Stomach (tissue), 9 donors: ENCODE results near the gene GJA8. TPM values are rescaled to one million over a fixed set of nuclear protein-coding genes. Genes with fewer than 3 reads are reported as not detected.

Experiments used
- DNase-seq, 2 donors: peaks; one replicate each; pipeline versions ENCODE4 v3.0.0 to v3.0.0-alpha.2; 2013 to 2019
- H3K27ac ChIP-seq, 5 donors: fragments of 200-600 bp in 4 of 5; sonication (generic) in 4 of 5; one replicate each; pipeline ENCODE4 v1.5.1; 2013 to 2019; ENCODE audit warnings: mild to moderate bottlenecking in 1 of 5, moderate library complexity in 1 of 5
- H3K27me3 ChIP-seq, 3 donors: fragments of 200-600 bp; sonication (generic); one replicate each; pipeline ENCODE4 v1.5.1; 2017 to 2019; ENCODE audit warnings: mixed run types in 1 of 3
- H3K36me3 ChIP-seq, 4 donors: fragments of 200-600 bp; sonication (generic); 1 replicate in 3 of 4; 2 replicates in 1 of 4; pipeline ENCODE4 v1.5.1; 2016 to 2019
- H3K4me1 ChIP-seq, 4 donors: fragments of 200-600 bp; sonication (generic); one replicate each; pipeline ENCODE4 v1.5.1; 2016 to 2019
- H3K4me3 ChIP-seq, 4 donors: fragments of 200-600 bp; sonication (generic) in 3 of 4; one replicate each; pipeline ENCODE4 v1.5.1; 2016 to 2019; ENCODE audit warnings: mild to moderate bottlenecking in 1 of 4
- H3K9me3 ChIP-seq, 4 donors: fragments of 200-600 bp; sonication (generic); one replicate each; pipeline ENCODE4 v1.5.1; 2016 to 2019
- EP300 ChIP-seq: sonication (generic); formaldehyde crosslinking; IDR thresholded peaks from one replicate; pipeline ENCODE4 v1.6.1; 2017; ENCODE audit warnings: antibody characterized with exemption
- POLR2A ChIP-seq, 4 donors: fragments of 450-650 bp; IDR thresholded peaks; one replicate each; pipeline ENCODE4 v1.6.1; 2016; ENCODE audit warnings: antibody characterized with exemption in 4 of 4, control low read depth in 2 of 4, mild to moderate bottlenecking in 1 of 4, moderate library complexity in 1 of 4
- POLR2AphosphoS5 ChIP-seq, 3 donors: sonication (generic); formaldehyde crosslinking; IDR thresholded peaks; one replicate each; pipeline ENCODE4 v1.6.1; 2016; ENCODE audit warnings: antibody characterized with exemption in 3 of 3
- WGBS, 5 donors: extraction: QIAGEN DNeasy Blood & Tissue Kit in 3 of 5; methylation state at CpG; one replicate each; pipeline versions ENCODE4 v1.1.5 to v1.1.7; 2013 to 2018; 5-methylcytosine and 5-hydroxymethylcytosine counted together
- intact Hi-C: fragments of 100-400 bp; cut with DNase I; formaldehyde crosslinking; loops from one replicate; pipeline ENCODE4 v1.15.1; 2023; ENCODE audit warnings: low total_unique reads
- polyA plus RNA-seq, 3 donors: library from polyadenylated mRNA; stranded (reverse); fragments of 200-250 nt; gene quantifications; one replicate each; pipeline ENCODE4 v1.2.3, GENCODE V29; 2013
- total RNA-seq, 5 donors: library from RNA; depleted of rRNA; stranded (reverse); fragments of >200 nt; gene quantifications; one replicate each; pipeline versions ENCODE4 v1.1.0 to v1.2.3, GENCODE V29; 2014 to 2016
- TF ChIP-seq, protein P1 (sequence below), 7 experiments: fragments of 450-650 bp in 4 of 7; fragments of 200-600 bp in 3 of 7; sonication (generic) in 3 of 7; IDR thresholded peaks; one replicate each; pipeline ENCODE4 v1.5.1; 2016 to 2019; ENCODE audit warnings: antibody characterized with exemption in 7 of 7, control low read depth in 2 of 7, mild to moderate bottlenecking in 1 of 7
- donor health status: healthy with polysubstance abuse.
- donor health status: Bipolar disorder and iron deficiency.
- donor health status: healthy.

GJA8 gene
- total and polyA plus RNA-seq, 8 donors = not detected

DNA sequence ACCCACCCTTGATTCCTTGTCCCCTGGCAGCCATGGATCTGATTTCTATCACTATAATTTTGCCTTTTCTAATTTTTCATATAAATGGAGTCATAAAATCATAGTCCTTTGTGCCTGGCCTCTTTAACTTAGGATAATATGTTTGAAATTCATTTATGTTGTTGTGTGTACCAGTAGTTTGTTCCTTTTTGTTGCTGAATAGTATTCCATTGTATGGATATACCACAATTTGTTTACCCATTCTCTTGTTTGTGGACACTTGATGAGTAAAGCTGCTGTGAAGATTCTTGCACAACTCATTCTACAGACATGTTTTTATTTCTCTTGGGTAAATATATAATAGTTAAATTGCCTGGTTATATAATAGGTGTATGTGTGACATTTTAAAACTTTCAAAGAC is 22.7 kb upstream of the GJA8 start:
- TF ChIP-seq EP300 (no peak), POLR2AphosphoS5 (IDR thresholded peaks at IDR 0.05) (no peak), POLR2A (IDR thresholded peaks at IDR 0.05) (no peak)
- TF ChIP-seq, protein P1, sequence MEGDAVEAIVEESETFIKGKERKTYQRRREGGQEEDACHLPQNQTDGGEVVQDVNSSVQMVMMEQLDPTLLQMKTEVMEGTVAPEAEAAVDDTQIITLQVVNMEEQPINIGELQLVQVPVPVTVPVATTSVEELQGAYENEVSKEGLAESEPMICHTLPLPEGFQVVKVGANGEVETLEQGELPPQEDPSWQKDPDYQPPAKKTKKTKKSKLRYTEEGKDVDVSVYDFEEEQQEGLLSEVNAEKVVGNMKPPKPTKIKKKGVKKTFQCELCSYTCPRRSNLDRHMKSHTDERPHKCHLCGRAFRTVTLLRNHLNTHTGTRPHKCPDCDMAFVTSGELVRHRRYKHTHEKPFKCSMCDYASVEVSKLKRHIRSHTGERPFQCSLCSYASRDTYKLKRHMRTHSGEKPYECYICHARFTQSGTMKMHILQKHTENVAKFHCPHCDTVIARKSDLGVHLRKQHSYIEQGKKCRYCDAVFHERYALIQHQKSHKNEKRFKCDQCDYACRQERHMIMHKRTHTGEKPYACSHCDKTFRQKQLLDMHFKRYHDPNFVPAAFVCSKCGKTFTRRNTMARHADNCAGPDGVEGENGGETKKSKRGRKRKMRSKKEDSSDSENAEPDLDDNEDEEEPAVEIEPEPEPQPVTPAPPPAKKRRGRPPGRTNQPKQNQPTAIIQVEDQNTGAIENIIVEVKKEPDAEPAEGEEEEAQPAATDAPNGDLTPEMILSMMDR (IDR thresholded peaks at IDR 0.05) = no peak
- Histone ChIP-seq H3K4me1 (no peaks in the 10 kb centered on the region), H3K9me3 (peaks cover 0 to 4% (median 0%) of the 10 kb centered on the region in 4 donors), H3K36me3 (no peaks in the 10 kb centered on the region), H3K27ac (no peak overlapping the region), H3K4me3 (no peak overlapping the region), H3K27me3 (no peaks in the 10 kb centered on the region)
- intact Hi-C loops = no loop called here
- no peak for DNase-seq

GRCh38 chr1:147882535-147882934 is 20.1 kb upstream of the GJA8 start:
- H3K9me3 ChIP-seq = peaks cover 0 to 4% (median 0%) of the 10 kb centered on the region in 4 donors
- TF ChIP-seq EP300 (no peak), POLR2AphosphoS5 (IDR thresholded peaks at IDR 0.05) (no peak), POLR2A (IDR thresholded peaks at IDR 0.05) (no peak)
- TF ChIP-seq, protein P1 (IDR thresholded peaks at IDR 0.05) = no peak
- intact Hi-C loops = no loop called here
- WGBS, 5 donors = 29 to 56% (median 51%) methylated on average over 2 of the region's 2 CpGs
- H3K27ac ChIP-seq = no peak overlapping the region
- no peaks in the 10 kb centered on the region for H3K27me3 ChIP-seq
- DNase-seq = no peak
- H3K4me3 ChIP-seq = no peak overlapping the region
- no peaks in the 10 kb centered on the region for H3K4me1 ChIP-seq
- no peaks in the 10 kb centered on the region for H3K36me3 ChIP-seq

DNA sequence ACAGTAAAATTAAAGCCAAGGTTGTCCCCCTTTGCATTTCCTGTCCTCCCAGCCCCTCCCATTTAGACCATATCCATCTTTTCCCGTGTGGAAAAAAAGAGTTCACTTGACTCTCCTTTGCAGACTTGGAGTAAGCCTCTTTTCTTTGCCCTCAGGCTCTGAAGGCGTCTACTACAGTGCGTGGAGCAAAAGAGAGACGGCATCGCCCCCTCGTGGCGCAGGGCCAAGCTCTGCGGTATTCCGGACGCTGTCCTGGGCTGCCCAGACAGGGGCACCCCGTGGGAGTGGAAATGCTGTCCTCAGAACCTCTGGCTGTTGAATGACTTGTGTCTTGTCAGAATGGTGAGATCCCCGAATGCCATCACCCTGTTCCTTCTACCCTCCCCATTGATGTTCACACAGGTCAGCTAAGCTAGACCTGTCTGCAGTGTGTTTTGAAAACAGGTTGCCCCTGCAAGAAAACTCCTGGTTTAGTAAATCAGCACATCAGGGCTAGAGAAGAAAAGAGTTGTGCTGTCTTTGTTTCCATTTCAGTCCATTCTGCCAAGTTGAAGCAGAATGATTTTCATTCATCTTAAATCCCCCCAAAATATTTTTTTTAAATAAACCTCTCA is 12.3 kb upstream of the GJA8 start:
- Histone ChIP-seq H3K4me1 (peaks cover 0 to 6% (median 2%) of the 10 kb centered on the region in 4 donors), H3K27ac (no peak overlapping the region), H3K36me3 (no peaks in the 10 kb centered on the region), H3K9me3 (no peaks in the 10 kb centered on the region), H3K27me3 (peaks cover 0 to 13% (median 0%) of the 10 kb centered on the region in 3 donors), H3K4me3 (no peak overlapping the region)
- WGBS, 5 donors = 6 to 8% (median 7%) methylated on average over 11 to 12 of the region's 12 CpGs
- DNase-seq = peak; percentile 74 to 90
- TF ChIP-seq POLR2A (IDR thresholded peaks at IDR 0.05) (no peak), EP300 (no peak)
- TF ChIP-seq, protein P1 (IDR thresholded peaks at IDR 0.05) = peak in 4 of 7 experiments; percentile 6 to 48 (median 25)
- intact Hi-C loops = loop anchor here (5.0 to 10.0 kb wide), 2 partner anchors 163 to 395 kb away; no protein-coding TSS in a partner anchor

DNA sequence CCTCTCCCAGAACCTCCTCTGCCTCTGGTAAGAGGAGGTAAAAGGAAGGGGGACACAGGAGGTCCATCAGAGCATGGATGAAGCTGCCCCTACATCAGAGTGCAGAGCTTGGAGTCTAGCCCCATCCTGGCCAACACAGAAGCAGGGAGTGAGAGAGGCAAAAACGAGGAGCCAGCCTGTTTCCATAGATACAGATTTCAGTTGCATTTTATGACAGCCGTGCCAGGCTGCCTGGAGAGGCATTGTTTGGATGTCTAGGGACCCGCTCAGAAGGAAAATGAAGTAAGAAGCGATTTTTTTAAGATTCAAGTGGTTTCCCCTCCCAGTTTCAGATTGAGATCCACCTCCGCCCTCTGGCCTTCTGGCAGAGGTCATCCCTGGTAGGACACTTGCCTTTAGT is 11.5 kb upstream of the GJA8 start:
- no peaks in the 10 kb centered on the region for H3K9me3 ChIP-seq
- WGBS, 5 donors = 76 to 84% (median 81%) methylated on average over 4 to 5 of the region's 5 CpGs
- intact Hi-C loops = loop anchor here (5.0 to 10.0 kb wide), 2 partner anchors 164 to 396 kb away; no protein-coding TSS in a partner anchor

More for the DNA sequence above, 11.5 kb upstream of the GJA8 start:
- DNase-seq = no peak
- no peak overlapping the region for H3K27ac ChIP-seq
- H3K27me3 ChIP-seq = peaks cover 0 to 13% (median 0%) of the 10 kb centered on the region in 3 donors
- H3K36me3 ChIP-seq = no peaks in the 10 kb centered on the region
- peaks cover 0 to 6% (median 2%) of the 10 kb centered on the region in 4 donors for H3K4me1 ChIP-seq
- H3K4me3 ChIP-seq = no peak overlapping the region
- TF ChIP-seq EP300 (no peak), POLR2AphosphoS5 (IDR thresholded peaks at IDR 0.05) (no peak), POLR2A (IDR thresholded peaks at IDR 0.05) (no peak)
- TF ChIP-seq, protein P1 (IDR thresholded peaks at IDR 0.05) = no peak
